Caco-2 (cell line): ENCODE results near the gene SUB1. TPM values are rescaled to one million over a fixed set of nuclear protein-coding genes. Genes with fewer than 3 reads are reported as not detected.

Experiments
- BruUV-seq: library from RNA; stranded (reverse); fragments of 400-500 nt; replicated peaks from 2 replicates; lab custom pipeline; 2021; lab: Mats Ljungman, UMichigan
- CTCF ChIA-PET: fragments of 300-600 bp; sonication (Branson Sonifier 250); formaldehyde crosslinking; loops from one replicate; lab custom pipeline; 2022; ENCODE audit warnings: antibody characterized with exemption; lab: Charles Lee
- POLR2A ChIA-PET: fragments of 300-600 bp; sonication (Branson Sonifier 250); formaldehyde crosslinking; loops from one replicate; lab custom pipeline; 2022; ENCODE audit warnings: antibody characterized with exemption; lab: Charles Lee
- DNase-seq, 2 experiments: peaks; one replicate each; pipeline versions ENCODE4 v3.0.0 to v3.0.0-alpha.2; 2020 to 2022
- H3K27me3 ChIP-seq: replicated peaks from 2 replicates; pipeline ENCODE4 v1.6.0; 2011; ENCODE audit warnings: low read length; ENCODE audit not compliant: control insufficient read depth, insufficient read depth
- H3K36me3 ChIP-seq: 2 replicates; pipeline ENCODE4 v1.5.1; 2011; ENCODE audit warnings: low read length; ENCODE audit not compliant: control insufficient read depth, insufficient read depth
- H3K4me1 ChIP-seq: fragments of 250-450 bp; sonication (Bioruptor Pico); 2 replicates; pipeline ENCODE4 v1.5.1; 2020; ENCODE audit warnings: mild to moderate bottlenecking
- H3K4me3 ChIP-seq: 2 replicates; pipeline ENCODE4 v1.5.1; 2011; ENCODE audit warnings: low read depth, mild to moderate bottlenecking, control low read depth, low read length
- H3K9me3 ChIP-seq: fragments of 250-450 bp; sonication (Bioruptor Pico); 2 replicates; pipeline ENCODE4 v1.5.1; 2020; ENCODE audit warnings: mild to moderate bottlenecking, moderate library complexity
- H3K27ac Mint-ChIP-seq: one replicate; pipeline ENCODE4 v1.8.0; 2022; ENCODE audit warnings: mixed read lengths; ENCODE audit not compliant: unreplicated experiment
- H3K27me3 Mint-ChIP-seq: one replicate; pipeline ENCODE4 v1.8.0; 2022; ENCODE audit warnings: mixed read lengths; ENCODE audit not compliant: insufficient read depth, unreplicated experiment
- H3K36me3 Mint-ChIP-seq: one replicate; pipeline ENCODE4 v1.8.0; 2022; ENCODE audit warnings: mild to moderate bottlenecking, mixed read lengths; ENCODE audit not compliant: insufficient read depth, unreplicated experiment
- H3K4me1 Mint-ChIP-seq: one replicate; pipeline ENCODE4 v1.8.0; 2022; ENCODE audit warnings: low read depth, mixed read lengths; ENCODE audit not compliant: unreplicated experiment
- H3K4me3 Mint-ChIP-seq: one replicate; pipeline ENCODE4 v1.8.0; 2022; ENCODE audit warnings: mild to moderate bottlenecking, moderate library complexity, mixed read lengths; ENCODE audit not compliant: unreplicated experiment
- H3K9me3 Mint-ChIP-seq: one replicate; pipeline ENCODE4 v1.8.0; 2022; ENCODE audit warnings: mixed read lengths; ENCODE audit not compliant: unreplicated experiment
- intact Hi-C: fragments of 100-400 bp; cut with micrococcal nuclease; formaldehyde crosslinking; loops from one replicate; pipeline ENCODE4 v1.10.0; 2022; ENCODE audit not compliant: unreplicated experiment
- total RNA-seq: library from RNA; stranded (reverse); gene quantifications from 2 replicates; pipeline ENCODE4 v1.2.3, GENCODE V29; 2022
- TF ChIP-seq, protein P1 (sequence below), 2 experiments: fragments of 200-600 bp in 1 of 2; IDR thresholded peaks; 1 replicate in 1 of 2; 2 replicates in 1 of 2; pipeline versions ENCODE4 v1.5.1 to v1.8.0; 2011 to 2022; ENCODE audit warnings: antibody characterized with exemption in 1 of 2, control low read depth in 1 of 2, inconsistent platforms in 1 of 2, low read depth in 1 of 2, low read length in 1 of 2, mild to moderate bottlenecking in 1 of 2, moderate library complexity in 1 of 2; ENCODE audit not compliant: insufficient read depth in 1 of 2, severe bottlenecking in 1 of 2, unreplicated experiment in 1 of 2

Gene SUB1
- total RNA-seq, 1 experiment from 2014 or later = 281 TPM

DNA sequence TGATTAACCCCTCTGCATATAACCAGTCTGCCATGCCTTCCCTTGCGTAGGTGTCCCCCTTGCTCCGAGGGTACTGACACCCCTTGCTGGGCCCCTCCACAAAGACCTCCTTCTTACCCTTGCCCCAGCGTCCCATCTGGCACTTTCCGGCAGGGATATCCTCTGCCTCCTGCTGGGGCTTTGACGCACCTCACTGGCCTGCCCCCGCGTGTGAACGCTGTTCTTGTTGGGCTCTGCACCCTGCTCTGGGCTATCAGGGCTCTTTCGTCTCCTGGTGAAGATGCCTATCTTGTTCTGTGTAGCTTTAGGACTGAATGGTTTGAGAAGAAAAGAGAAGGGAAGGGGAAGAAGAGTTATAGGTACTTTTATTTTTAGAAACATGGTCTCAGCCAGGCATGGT is 53.0 kb downstream of the SUB1 start:
- CTCF ChIA-PET = no interaction called here
- Histone ChIP-seq H3K9me3 (no peaks in the 10 kb centered on the region), H3K4me3 (no peak overlapping the region), H3K27me3 (no peaks in the 10 kb centered on the region), H3K4me1 (peaks cover 18% of the 10 kb centered on the region), H3K36me3 (no peaks in the 10 kb centered on the region)
- TF ChIP-seq, protein P1, sequence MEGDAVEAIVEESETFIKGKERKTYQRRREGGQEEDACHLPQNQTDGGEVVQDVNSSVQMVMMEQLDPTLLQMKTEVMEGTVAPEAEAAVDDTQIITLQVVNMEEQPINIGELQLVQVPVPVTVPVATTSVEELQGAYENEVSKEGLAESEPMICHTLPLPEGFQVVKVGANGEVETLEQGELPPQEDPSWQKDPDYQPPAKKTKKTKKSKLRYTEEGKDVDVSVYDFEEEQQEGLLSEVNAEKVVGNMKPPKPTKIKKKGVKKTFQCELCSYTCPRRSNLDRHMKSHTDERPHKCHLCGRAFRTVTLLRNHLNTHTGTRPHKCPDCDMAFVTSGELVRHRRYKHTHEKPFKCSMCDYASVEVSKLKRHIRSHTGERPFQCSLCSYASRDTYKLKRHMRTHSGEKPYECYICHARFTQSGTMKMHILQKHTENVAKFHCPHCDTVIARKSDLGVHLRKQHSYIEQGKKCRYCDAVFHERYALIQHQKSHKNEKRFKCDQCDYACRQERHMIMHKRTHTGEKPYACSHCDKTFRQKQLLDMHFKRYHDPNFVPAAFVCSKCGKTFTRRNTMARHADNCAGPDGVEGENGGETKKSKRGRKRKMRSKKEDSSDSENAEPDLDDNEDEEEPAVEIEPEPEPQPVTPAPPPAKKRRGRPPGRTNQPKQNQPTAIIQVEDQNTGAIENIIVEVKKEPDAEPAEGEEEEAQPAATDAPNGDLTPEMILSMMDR (IDR thresholded peaks at IDR 0.05; ENCODE audit: insufficient read depth in 1 of 2, low read depth in 1 of 2, low read length in 1 of 2, severe bottlenecking in 1 of 2, unreplicated experiment in 1 of 2) = no peak
- Mint-ChIP-seq H3K27me3 (no peaks in the 10 kb centered on the region), H3K27ac (no peak overlapping the region), H3K36me3 (no peaks in the 10 kb centered on the region), H3K4me3 (no peak overlapping the region), H3K9me3 (no peaks in the 10 kb centered on the region), H3K4me1 (peaks cover 8% of the 10 kb centered on the region)
- POLR2A ChIA-PET = no interaction called here
- BruUV-seq = no TSS peak
- intact Hi-C loops = no loop called here
- no peak for DNase-seq

DNA sequence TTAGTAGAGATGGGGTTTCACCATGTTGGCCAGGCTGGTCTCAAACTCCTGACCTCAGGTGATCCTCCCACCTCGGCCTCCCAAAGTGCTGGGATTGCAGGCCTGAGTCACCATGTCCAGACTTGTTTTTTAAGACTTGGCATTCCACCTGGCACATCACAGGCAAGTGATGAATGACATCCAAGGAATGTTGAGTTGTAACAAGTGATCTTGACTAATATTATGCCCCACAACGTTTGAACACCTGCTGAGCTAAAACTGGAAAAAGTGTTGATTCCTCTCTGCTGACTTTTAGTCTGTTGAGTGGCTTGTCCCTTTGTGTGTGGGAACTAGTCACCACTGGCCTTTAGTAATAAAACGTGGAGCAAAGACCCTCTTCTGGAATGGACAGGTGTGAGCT is 54.6 kb downstream of the SUB1 start:
- BruUV-seq = no TSS peak
- H3K36me3 Mint-ChIP-seq = no peaks in the 10 kb centered on the region
- H3K9me3 ChIP-seq = no peaks in the 10 kb centered on the region

DNA sequence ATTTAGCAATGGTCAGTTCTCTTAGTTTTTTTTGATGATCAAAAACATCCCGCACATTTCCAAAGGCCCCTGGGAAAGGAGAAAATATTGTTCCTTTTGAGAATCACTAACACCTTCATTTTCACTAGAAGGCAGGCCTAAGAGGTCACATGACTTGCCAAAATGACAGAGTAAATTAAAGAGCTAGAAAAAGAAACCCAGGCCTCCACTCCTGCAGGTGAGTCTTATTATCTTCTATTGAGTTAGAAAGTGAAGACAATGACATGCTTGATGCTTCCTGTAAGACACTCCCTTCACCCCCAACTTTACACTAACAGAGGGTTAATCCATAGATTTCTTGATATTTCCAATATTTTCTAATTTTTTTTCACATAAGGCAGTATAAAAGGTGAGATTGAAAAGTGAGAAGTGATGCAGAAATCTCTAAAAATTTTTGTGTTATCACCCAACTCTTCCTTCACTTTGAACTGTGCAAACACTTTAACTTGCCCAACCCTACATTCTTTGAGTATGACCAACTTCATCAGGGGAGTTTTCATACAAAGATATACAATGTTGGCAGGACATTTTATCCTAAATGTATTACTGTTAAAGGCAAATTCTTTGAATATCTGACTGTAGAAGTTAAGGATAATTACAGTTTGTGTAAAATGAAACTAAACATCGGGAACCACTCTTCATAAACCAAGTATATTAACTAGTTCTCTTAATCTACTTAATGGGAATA is 57.1 kb downstream of the SUB1 start:
- Mint-ChIP-seq H3K27ac (peak overlapping the region; percentile 83), H3K36me3 (no peaks in the 10 kb centered on the region), H3K4me1 (peaks cover 8% of the 10 kb centered on the region), H3K9me3 (peaks cover 9% of the 10 kb centered on the region), H3K4me3 (peak overlapping the region; percentile 28), H3K27me3 (no peaks in the 10 kb centered on the region)
- Histone ChIP-seq H3K36me3 (no peaks in the 10 kb centered on the region), H3K27me3 (no peaks in the 10 kb centered on the region), H3K9me3 (no peaks in the 10 kb centered on the region), H3K4me3 (no peak overlapping the region), H3K4me1 (peaks cover 18% of the 10 kb centered on the region)
- POLR2A ChIA-PET = no interaction called here
- no TSS peak for BruUV-seq
- CTCF ChIA-PET = no interaction called here
- TF ChIP-seq, protein P1 (IDR thresholded peaks at IDR 0.05; ENCODE audit: insufficient read depth in 1 of 2, low read depth in 1 of 2, low read length in 1 of 2, severe bottlenecking in 1 of 2, unreplicated experiment in 1 of 2) = no peak
- peak in 1 of 2 experiments; percentile 15 for DNase-seq
- intact Hi-C loops = no loop called here

More for the DNA sequence above, 54.6 kb downstream of the SUB1 start:
- Mint-ChIP-seq H3K27ac (no peak overlapping the region), H3K4me1 (peaks cover 8% of the 10 kb centered on the region), H3K27me3 (no peaks in the 10 kb centered on the region), H3K9me3 (no peaks in the 10 kb centered on the region), H3K4me3 (no peak overlapping the region)
- Histone ChIP-seq H3K36me3 (no peaks in the 10 kb centered on the region), H3K4me3 (no peak overlapping the region), H3K27me3 (no peaks in the 10 kb centered on the region), H3K4me1 (peaks cover 18% of the 10 kb centered on the region)
- TF ChIP-seq, protein P1 (IDR thresholded peaks at IDR 0.05; ENCODE audit: insufficient read depth in 1 of 2, low read depth in 1 of 2, low read length in 1 of 2, severe bottlenecking in 1 of 2, unreplicated experiment in 1 of 2) = no peak
- ChIA-PET POLR2A (no interaction called here), CTCF (no interaction called here)
- no peak for DNase-seq
- intact Hi-C loops = no loop called here
